GM04503 (cell line): ENCODE data around the gene MYRFL.

Source experiments
- DNase-seq: peaks from one replicate; pipeline ENCODE4 v3.0.0-alpha.2; 2012; ENCODE audit warnings: low read depth

Gene MYRFL

GRCh38 chr12:69932676-69933552 lies 107.9 kb downstream of the MYRFL start:
- no peak for DNase-seq

- no peak for DNase-seq
Observed at GRCh38 chr12:69934011-69934410, 109.0 kb downstream of the MYRFL start.

GRCh38 chr12:69935651-69936100 lies 110.6 kb downstream of the MYRFL start:
- no peak for DNase-seq

- no peak for DNase-seq
Observed at GRCh38 chr12:69936214-69936731, 111.2 kb downstream of the MYRFL start.

- DNase-seq: no peak
Observed at GRCh38 chr12:69936766-69937165, 111.7 kb downstream of the MYRFL start.

GRCh38 chr12:69947123-69947522 lies 122.1 kb downstream of the MYRFL start:
- DNase-seq: no peak

- DNase-seq: no peak
Observed at GRCh38 chr12:69947897-69948296, 122.9 kb downstream of the MYRFL start.

GRCh38 chr12:69948851-69949250 lies 123.8 kb downstream of the MYRFL start:
- DNase-seq: no peak

- no peak for DNase-seq
Observed at GRCh38 chr12:69949311-69950002, 124.4 kb downstream of the MYRFL start.

- DNase-seq: no peak
Observed at GRCh38 chr12:69951108-69951507, 126.1 kb downstream of the MYRFL start.

GRCh38 chr12:69952890-69953289 lies 127.9 kb downstream of the MYRFL start:
- DNase-seq: no peak

- DNase-seq: no peak
Observed at GRCh38 chr12:69961246-69961645, 136.2 kb downstream of the MYRFL start.

GRCh38 chr12:69966409-69966808 lies 141.4 kb downstream of the MYRFL start:
- peak; percentile 55 for DNase-seq

GRCh38 chr12:69966839-69967238 lies 141.8 kb downstream of the MYRFL start:
- DNase-seq: no peak

GRCh38 chr12:69969011-69969410 lies 144.0 kb downstream of the MYRFL start:
- DNase-seq: no peak

GRCh38 chr12:69972136-69972535 lies 147.1 kb downstream of the MYRFL start:
- DNase-seq: no peak

GRCh38 chr12:69978020-69978419 lies 153.0 kb downstream of the MYRFL start:
- DNase-seq: no peak

- no peak for DNase-seq
Observed at GRCh38 chr12:69981881-69982475, 157.0 kb downstream of the MYRFL start.

- DNase-seq: no peak
Observed at GRCh38 chr12:69984241-69984640, 159.2 kb downstream of the MYRFL start.

GRCh38 chr12:69985656-69986055 lies 160.6 kb downstream of the MYRFL start:
- DNase-seq: no peak

- no peak for DNase-seq
Observed at GRCh38 chr12:69986114-69986513, 161.1 kb downstream of the MYRFL start.

GRCh38 chr12:69987579-69988091 lies 162.6 kb downstream of the MYRFL start:
- peak; percentile 92 for DNase-seq
